NCI-H510A treated with DMSO at 0.1 percent for 48 hours (cell line): ENCODE results near the gene KIR2DL3.
A peak's percentile ranks its signal among the peaks of the same experiment; 100 is the strongest.
"Not testable (repeated sequence)": the region's sequence is repeated elsewhere in the genome, so short reads cannot be mapped to it uniquely, and the experiment has no call there.

Experiments
- DNase-seq: peaks from one replicate; lab custom pipeline; 2025; lab: John Stamatoyannopoulos, UW

Gene KIR2DL3

DNA sequence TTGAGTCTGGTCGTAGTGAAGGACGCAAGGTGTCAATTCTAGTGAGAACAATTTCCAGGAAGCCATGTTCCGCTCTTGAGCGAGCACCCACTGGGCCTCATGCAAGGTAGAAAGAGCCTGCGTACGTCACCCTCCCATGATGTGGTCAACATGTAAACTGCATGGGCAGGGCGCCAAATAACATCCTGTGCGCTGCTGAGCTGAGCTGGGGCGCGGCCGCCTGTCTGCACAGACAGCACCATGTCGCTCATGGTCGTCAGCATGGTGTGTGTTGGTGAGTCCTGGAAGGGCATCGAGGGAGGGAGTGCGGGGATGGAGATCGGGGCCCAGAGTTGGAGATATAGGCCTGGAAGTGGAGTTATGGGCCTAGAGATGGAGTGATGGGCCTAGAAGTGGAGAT lies at the start of gene KIR2DL3:
Gene KIR2DL3 (plus strand): TSS at position 208 of the 400 bp plus-strand sequence. CDS start 33 bp downstream, at position 241.
- DNase-seq, result not testable (repeated sequence)

GRCh38 chr19:54691582-54692297 lies 46.6 kb upstream of the KIR2DL3 start:
- no peak for DNase-seq

- DNase-seq, result no peak
Measured at GRCh38 chr19:54692298-54692615, 46.1 kb upstream of the KIR2DL3 start.

DNA sequence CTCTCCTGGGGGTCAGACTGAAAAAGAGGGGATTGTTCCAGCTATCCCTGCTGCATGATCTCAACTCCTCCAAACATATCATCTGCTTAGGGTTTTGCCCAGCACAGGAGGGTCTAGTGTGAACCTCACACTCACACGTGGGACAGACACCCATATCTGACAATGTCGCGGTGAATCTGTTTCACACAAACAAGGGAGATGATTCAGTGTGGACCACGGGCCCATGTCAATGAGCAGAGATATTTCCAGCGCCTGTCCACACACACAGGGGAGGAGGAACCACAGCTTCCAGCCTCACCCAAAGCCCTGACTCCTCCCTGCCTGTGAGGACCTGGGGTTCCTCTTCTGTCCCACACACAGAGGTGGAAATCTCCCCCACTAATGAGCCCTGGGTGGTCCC lies 43.7 kb upstream of the KIR2DL3 start:
- no peak for DNase-seq

- no peak for DNase-seq
Measured at GRCh38 chr19:54696117-54696548, 42.2 kb upstream of the KIR2DL3 start.

DNA sequence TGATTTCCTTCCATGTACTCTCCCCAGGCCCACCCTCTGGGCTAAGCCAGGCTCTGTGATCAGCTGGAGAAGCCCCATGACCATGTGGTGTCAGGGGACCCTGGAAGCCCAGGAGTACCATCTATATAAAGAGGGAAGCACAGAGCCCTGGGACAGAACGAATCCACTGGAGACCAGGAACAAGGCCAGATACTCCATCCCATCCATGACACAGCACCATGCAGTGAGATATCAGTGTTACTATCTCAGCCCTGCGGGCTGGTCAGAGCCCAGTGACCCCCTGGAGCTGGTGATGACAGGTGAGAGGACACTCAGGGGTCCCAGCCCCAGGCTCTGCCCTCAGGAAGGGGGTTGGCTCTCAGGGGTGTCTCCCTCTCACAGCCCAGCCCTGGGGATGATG lies 41.5 kb upstream of the KIR2DL3 start:
- no peak for DNase-seq

DNA sequence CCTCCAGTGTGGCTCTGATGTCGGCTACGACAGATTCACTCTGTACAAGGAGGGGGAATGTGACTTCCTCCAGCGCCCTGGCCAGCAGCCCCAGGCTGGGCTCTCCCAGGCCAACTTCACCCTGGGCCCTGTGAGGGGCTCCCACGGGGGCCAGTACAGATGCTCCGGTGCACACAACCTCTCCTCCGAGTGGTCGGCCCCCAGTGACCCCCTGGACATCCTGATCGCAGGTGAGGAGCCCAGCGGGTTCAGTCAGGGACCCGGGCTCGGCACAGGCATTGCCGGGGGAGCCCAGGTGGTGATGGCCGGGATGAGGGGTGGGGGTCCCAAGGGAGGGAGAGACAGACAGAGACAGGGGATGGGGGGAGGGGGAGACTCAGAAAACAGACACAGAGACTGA lies 40.6 kb upstream of the KIR2DL3 start:
- not testable (repeated sequence) for DNase-seq

DNA sequence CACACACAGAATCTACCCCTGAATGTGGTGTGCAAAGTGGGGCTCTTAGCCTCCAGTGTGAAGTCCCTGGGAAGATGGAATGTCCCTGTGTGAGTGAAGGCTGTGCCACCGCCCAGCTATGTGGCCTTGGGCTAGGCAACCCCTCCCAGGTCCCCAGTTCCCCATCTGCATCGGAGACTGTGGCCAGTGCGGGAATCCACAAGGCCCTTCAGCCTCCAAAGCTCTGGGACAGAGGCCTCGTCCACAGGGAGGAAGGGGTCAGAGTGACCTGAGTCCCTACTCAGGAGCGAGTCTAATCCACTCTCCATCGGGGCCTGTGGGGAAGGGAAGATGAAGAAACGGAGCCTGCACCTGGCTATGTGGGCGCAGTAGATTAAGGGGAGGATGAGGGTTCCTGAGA lies 33.4 kb upstream of the KIR2DL3 start:
- no peak for DNase-seq

DNA sequence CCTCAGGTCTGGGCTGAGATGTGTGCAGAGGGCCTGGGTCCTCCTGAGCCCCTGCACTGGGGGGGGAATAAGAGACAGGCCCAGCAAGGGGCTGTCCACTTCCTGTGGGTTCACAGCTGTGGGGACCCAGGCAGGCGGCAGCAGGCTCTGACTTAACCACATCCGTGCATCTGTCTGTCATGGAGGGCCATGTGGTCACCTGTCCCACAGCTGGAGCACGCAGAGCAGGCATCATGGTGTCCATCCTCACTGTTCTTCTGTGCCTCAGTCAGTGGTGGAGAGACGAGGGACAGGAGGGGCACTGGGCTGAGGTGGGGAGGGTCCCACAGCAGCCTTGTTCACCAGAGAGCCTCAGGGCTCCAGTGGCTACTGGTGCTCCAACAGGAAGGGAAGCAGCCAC lies 30.4 kb upstream of the KIR2DL3 start:
- DNase-seq, result no peak

GRCh38 chr19:54708781-54709180 lies 29.5 kb upstream of the KIR2DL3 start:
- DNase-seq, result peak; percentile 34

GRCh38 chr19:54709212-54709948 lies 28.9 kb upstream of the KIR2DL3 start:
- DNase-seq, result no peak

GRCh38 chr19:54709956-54710355 lies 28.4 kb upstream of the KIR2DL3 start:
- DNase-seq, result not testable (repeated sequence)

GRCh38 chr19:54724142-54724541 lies 14.2 kb upstream of the KIR2DL3 start, which contains the start of gene KIR3DL3:
Gene KIR3DL3, plus strand, starts transcription at chr19:54724442. Its CDS starts 55 bp downstream, at chr19:54724497.
- no peak for DNase-seq

DNA sequence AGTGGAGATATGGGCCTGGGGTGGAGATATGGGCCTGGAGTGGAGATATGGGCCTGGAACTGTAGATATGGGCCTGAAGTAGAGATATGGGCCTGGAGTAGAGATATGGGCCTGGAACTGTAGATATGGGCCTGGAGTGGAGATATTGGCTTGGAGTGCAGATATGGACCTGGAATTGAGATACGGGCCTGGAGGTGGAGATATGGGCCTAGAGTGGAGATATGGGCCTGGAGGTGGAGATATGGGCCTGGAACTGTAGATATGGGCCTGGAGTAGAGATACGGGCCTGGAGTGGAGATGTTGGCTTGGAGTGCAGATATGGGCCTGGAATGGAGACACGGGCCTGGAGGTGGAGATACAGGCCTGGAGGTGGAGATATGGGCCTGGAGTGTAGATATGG lies 13.7 kb upstream of the KIR2DL3 start:
- no peak for DNase-seq

DNA sequence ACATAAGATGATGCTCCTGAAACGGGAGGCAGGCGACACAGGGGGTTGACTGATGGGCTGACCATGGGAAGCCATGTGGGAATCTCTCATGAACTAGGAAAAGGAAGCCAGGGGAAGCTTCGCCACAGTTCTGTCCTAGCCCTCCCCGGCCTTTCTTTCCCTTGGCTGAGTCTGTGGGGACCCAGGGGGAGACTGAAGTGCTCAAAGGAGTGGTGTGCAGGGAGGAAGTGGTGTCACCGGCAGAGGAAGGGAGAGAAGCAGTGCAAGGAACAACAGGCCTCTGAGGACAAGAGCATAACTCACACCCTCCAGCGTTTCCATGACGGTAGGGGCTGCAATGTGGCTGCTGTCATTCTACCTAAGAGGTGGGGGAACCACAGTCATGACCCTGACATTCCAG lies 13.0 kb upstream of the KIR2DL3 start:
- no peak for DNase-seq

DNA sequence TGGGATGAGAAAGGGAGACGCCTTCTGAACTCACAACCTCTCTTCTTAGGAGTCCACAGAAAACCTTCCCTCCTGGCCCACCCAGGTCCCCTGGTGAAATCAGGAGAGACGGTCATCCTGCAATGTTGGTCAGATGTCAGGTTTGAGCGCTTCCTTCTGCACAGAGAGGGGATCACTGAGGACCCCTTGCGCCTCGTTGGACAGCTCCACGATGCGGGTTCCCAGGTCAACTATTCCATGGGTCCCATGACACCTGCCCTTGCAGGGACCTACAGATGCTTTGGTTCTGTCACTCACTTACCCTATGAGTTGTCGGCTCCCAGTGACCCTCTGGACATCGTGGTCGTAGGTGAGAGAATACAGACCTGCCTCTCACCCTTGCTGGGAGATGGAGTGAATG lies 10.8 kb upstream of the KIR2DL3 start:
- no peak for DNase-seq

GRCh38 chr19:54728167-54728566 lies 10.1 kb upstream of the KIR2DL3 start:
- no peak for DNase-seq

GRCh38 chr19:54729416-54730188 lies 8.7 kb upstream of the KIR2DL3 start:
- DNase-seq, result no peak

DNA sequence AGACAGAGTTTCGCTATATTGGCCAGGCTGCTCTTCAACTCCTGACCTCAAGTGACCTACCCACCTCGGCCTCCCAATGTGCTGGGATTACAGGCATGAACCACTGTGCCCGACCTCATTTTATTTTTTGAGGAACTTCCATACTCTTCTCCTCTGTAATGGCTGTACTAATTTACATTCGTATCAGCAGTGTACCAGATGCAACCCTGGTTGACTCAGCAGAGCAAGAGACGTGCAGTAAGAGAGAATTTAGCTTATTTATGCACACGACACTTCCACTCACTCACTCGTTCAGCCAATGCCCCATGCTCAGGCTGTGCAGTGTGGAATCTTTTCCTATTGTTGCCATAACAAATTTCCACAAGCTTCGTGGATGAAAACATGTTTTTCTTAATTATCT lies 7.1 kb upstream of the KIR2DL3 start:
- DNase-seq, result no peak

DNA sequence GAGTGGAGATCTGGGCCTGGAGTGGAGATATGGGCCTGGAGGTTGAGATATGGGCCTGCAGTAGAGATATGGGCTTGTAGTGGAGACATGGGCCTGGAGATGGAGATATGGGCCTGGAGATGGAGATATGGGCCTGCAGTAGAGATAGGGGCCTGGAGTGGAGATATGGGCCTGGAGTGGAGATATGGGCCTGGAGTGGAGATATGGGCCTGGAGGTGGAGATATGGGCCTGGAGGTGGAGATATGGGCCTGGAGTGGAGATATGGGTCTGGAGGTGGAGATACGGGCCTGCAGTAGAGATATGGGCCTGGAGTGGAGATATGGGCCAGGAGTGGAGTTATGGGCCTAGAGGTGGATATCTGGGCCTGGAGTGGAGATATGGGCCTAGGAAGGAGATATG lies 402 bp downstream of the KIR2DL3 start:
- no peak for DNase-seq

DNA sequence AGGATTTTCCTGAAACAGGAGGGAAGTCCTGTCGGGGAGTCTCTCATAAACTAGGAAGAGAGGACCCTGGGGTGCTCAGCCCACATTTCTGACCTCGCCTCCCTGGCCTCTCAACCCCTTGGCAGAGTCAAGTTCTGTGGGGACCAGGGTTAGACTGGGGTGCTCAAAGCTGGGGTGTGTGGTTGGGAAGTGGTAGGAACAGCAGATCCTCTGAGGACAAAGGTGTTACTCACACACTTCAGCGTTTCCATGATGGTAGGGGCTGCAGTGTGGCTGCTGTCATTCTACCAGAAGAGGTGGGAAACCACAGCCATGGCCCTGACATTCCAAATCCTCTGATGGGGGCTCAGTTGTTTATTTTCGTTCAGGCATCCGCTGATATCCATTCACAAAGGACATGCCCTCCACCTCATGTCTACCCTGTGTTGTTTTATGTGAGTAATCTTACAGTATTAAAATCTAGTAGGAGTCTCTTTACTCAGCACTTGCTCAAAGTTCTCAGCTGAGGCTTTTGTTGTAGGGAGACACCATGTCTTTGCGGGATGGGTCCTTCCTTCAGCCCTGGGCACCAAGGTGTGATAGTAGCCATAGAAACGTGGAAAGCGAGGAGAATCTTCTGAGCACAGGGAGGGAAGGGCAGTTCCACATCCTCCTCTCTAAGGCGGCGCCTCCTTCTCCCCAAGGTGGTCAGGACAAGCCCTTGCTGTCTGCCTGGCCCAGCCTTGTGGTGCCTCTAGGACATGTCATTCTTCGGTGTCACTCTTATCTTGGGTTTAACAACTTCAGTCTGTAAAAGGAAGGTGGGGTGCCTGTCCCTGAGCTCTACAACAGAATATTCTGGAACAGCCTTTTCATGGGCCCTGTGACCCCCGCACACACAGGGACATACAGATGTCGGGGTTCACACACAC lies 1.5 kb downstream of the KIR2DL3 start:
- DNase-seq, result no peak

DNA sequence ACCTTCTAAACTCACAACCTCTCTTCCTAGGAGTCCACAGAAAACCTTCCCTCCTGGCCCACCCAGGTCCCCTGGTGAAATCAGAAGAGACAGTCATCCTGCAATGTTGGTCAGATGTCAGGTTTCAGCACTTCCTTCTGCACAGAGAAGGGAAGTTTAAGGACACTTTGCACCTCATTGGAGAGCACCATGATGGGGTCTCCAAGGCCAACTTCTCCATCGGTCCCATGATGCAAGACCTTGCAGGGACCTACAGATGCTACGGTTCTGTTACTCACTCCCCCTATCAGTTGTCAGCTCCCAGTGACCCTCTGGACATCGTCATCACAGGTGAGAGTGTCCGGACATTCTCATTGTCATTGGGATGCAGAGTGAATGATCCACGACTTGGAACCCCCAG lies 3.6 kb downstream of the KIR2DL3 start:
- DNase-seq, result not testable (repeated sequence)
